HepG2 (cell line): Measurements from ENCODE around the gene DGKB. TPM values are rescaled to one million over a fixed set of nuclear protein-coding genes. Genes with fewer than 3 reads are reported as not detected.

Experiments
- ATAC-seq: fragments of 200-7000 bp; cut with Tn5 transposase; 3 replicates; pipeline ENCODE4 v1.9.1; 2020; ENCODE audit warnings: mild to moderate bottlenecking, moderate library complexity
- BruUV-seq: library from RNA; stranded (reverse); fragments of 400-500 nt; replicated peaks from 2 replicates; lab custom pipeline; 2021; lab: Mats Ljungman, UMichigan
- CTCF ChIA-PET: fragments of 300-600 bp; formaldehyde crosslinking; extraction: SDS; loops from one replicate; lab custom pipeline; 2021; ENCODE audit warnings: low total read pairs, inconsistent platforms, low intra/inter-chr PET ratio; lab: Yijun Ruan, JAX
- POLR2A ChIA-PET: fragments of 350-600 bp; sonication (Branson Sonifier 250); formaldehyde crosslinking; loops from one replicate; lab custom pipeline; 2020; ENCODE audit warnings: antibody characterized with exemption, inconsistent platforms; lab: Yijun Ruan, JAX
- DNase-seq: peaks from one replicate; pipeline ENCODE4 v3.0.0-alpha.2; 2015; ENCODE audit warnings: low spot score
- FAIRE-seq: peaks from 3 replicates; lab custom pipeline; 2011; peaks lifted over from hg19 to GRCh38; lab: Jason Lieb, UNC
- H2AFZ ChIP-seq: one replicate; pipeline ENCODE4 v1.6.1; 2011; ENCODE audit warnings: low read length, inconsistent platforms
- H3K27ac ChIP-seq: fragments of 300-600 bp; 3 replicates; pipeline ENCODE4 v1.8.0; 2011; ENCODE audit warnings: mixed run types, mild to moderate bottlenecking, mixed read lengths, low read length, inconsistent platforms; ENCODE audit not compliant: insufficient read depth; ENCODE audit errors: extremely low read length
- H3K27me3 ChIP-seq, 2 experiments: fragments of 200-600 bp in 1 of 2; 2 replicates in 1 of 2; 3 replicates in 1 of 2; pipeline versions ENCODE4 v1.6.0 to v1.8.0; 2011; ENCODE audit warnings: low read length in 2 of 2, mild to moderate bottlenecking in 2 of 2, moderate library complexity in 2 of 2, inconsistent platforms in 1 of 2; ENCODE audit not compliant: insufficient read depth in 2 of 2, control insufficient read depth in 1 of 2
- H3K36me3 ChIP-seq, 2 experiments: fragments of 200-600 bp in 1 of 2; replicated peaks in 1 of 2; 2 replicates in 1 of 2; 3 replicates in 1 of 2; pipeline versions ENCODE4 v1.5.1 to v1.8.0; 2011; ENCODE audit warnings: low read length in 2 of 2, inconsistent platforms in 1 of 2; ENCODE audit not compliant: insufficient read depth in 2 of 2, control insufficient read depth in 1 of 2
- H3K4me1 ChIP-seq: 2 replicates; pipeline ENCODE4 v1.5.1; 2012; ENCODE audit warnings: low read length, inconsistent platforms; ENCODE audit not compliant: insufficient read depth
- H3K4me2 ChIP-seq: 2 replicates; pipeline ENCODE4 v1.6.0; 2011; ENCODE audit warnings: low read depth, low read length, inconsistent platforms
- H3K4me3 ChIP-seq, 3 experiments: fragments of 200-600 bp in 1 of 3; sonication (generic), shearing (Covaris generic) in 1 of 3; replicated peaks in 1 of 3; 2 replicates each; pipeline ENCODE4 v1.5.1; 2011 to 2016; ENCODE audit warnings: low read length in 3 of 3, inconsistent platforms in 2 of 3, low read depth in 2 of 3, mild to moderate bottlenecking in 2 of 3, control low read depth in 1 of 3, mixed read lengths in 1 of 3; ENCODE audit not compliant: insufficient read depth in 1 of 3
- H3K79me2 ChIP-seq: one replicate; pipeline ENCODE4 v1.6.1; 2011; ENCODE audit warnings: low read length, inconsistent platforms; ENCODE audit not compliant: insufficient read depth
- H3K9ac ChIP-seq: 2 replicates; pipeline ENCODE4 v1.6.0; 2011; ENCODE audit warnings: mild to moderate bottlenecking, low read depth, low read length, inconsistent platforms; ENCODE audit not compliant: insufficient read depth
- H3K9me3 ChIP-seq: 2 replicates; pipeline ENCODE4 v1.5.1; 2012; ENCODE audit warnings: mild to moderate bottlenecking, low read length
- H4K20me1 ChIP-seq: 2 replicates; pipeline ENCODE4 v1.6.0; 2011; ENCODE audit warnings: inconsistent platforms, mild to moderate bottlenecking, low read length, moderate library complexity; ENCODE audit not compliant: insufficient read depth
- GPN1 ChIP-seq: sonication (generic); formaldehyde crosslinking; IDR thresholded peaks from 2 replicates; pipeline ENCODE4 v1.5.1; 2020; ENCODE audit warnings: missing genetic modification reagents, borderline replicate concordance
- NCOA1 ChIP-seq: sonication (generic); formaldehyde crosslinking; IDR thresholded peaks from 2 replicates; pipeline ENCODE4 v1.9.0; 2021; ENCODE audit warnings: missing genetic modification reagents
- NFKBIZ ChIP-seq: IDR thresholded peaks from 2 replicates; pipeline ENCODE4 v1.6.1; 2018; ENCODE audit warnings: missing genetic modification reagents, missing compliant biosample characterization
- NRL ChIP-seq: sonication (generic); formaldehyde crosslinking; IDR thresholded peaks from 2 replicates; pipeline ENCODE4 v1.5.0; 2020; ENCODE audit warnings: missing genetic modification reagents, mild to moderate bottlenecking, moderate library complexity, borderline replicate concordance
- PHF20 ChIP-seq: sonication (generic); formaldehyde crosslinking; IDR thresholded peaks from 2 replicates; pipeline ENCODE4 v1.5.0; 2020; ENCODE audit warnings: mild to moderate bottlenecking, missing genetic modification reagents
- RFX1 ChIP-seq: fragments of 450-650 bp; IDR thresholded peaks from 2 replicates; pipeline ENCODE4 v1.6.1; 2017
- U2AF1 ChIP-seq: fragments of 200-400 bp; formaldehyde crosslinking; optimal IDR thresholded peaks from 2 replicates; pipeline ENCODE3; 2017; ENCODE audit warnings: mild to moderate bottlenecking, low read depth, low read length
- ZNF251 ChIP-seq: sonication (generic); formaldehyde crosslinking; IDR thresholded peaks from 2 replicates; pipeline ENCODE4 v1.9.0; 2021; ENCODE audit warnings: mild to moderate bottlenecking, missing genetic modification reagents
- ZNF552 ChIP-seq: sonication (generic); formaldehyde crosslinking; IDR thresholded peaks from 2 replicates; pipeline ENCODE4 v1.9.0; 2022; ENCODE audit warnings: missing genetic modification reagents, mild to moderate bottlenecking, borderline replicate concordance
- ZNF644 ChIP-seq: IDR thresholded peaks from 2 replicates; pipeline ENCODE4 v1.6.1; 2016; ENCODE audit warnings: low read depth
- WGBS: methylation state at CpG from one replicate; pipeline ENCODE4 v1.1.6; 2017; ENCODE audit warnings: low lambda C conversion rate; 5-methylcytosine and 5-hydroxymethylcytosine counted together
- in situ Hi-C: cut with HindIII; loops from 2 replicates; pipeline ENCODE4 v1.10.0; 2017; ENCODE audit warnings: low pct_unique_long_range_greater_than_20kb; ENCODE audit not compliant: extremely low pct_ligation_motif_present
- intact Hi-C: fragments of 100-400 bp; cut with micrococcal nuclease; formaldehyde crosslinking; loops from one replicate; pipeline ENCODE4 v1.10.0; 2022; ENCODE audit not compliant: unreplicated experiment
- polyA plus RNA-seq, 8 experiments: library from polyadenylated mRNA; depleted of rRNA in 3 of 8; stranded (reverse) in 7 of 8; unstranded in 1 of 8; fragments of >200 nt; fragmentation: Illumina TruSeq in 4 of 8; extraction: Trizol in 4 of 8; gene quantifications; 2 replicates each; pipeline versions ENCODE4 v1.2.1 to v1.2.3, GENCODE V29; 2011 to 2016; ENCODE audit warnings: low read depth in 4 of 8, missing spikeins in 1 of 8, mixed read lengths in 1 of 8; ENCODE audit not compliant: insufficient read depth in 1 of 8
- total RNA-seq, 5 experiments: library from RNA; depleted of rRNA; stranded (reverse); fragments of >200 nt; fragmentation: Illumina TruSeq; extraction: Trizol; gene quantifications; 2 replicates each; pipeline ENCODE4 v1.2.3, GENCODE V29; 2016; ENCODE audit warnings: low read depth in 1 of 5
- TF ChIP-seq, protein P1 (sequence below): sonication (generic); formaldehyde crosslinking; IDR thresholded peaks from 2 replicates; pipeline ENCODE4 v1.4.0; 2020; ENCODE audit warnings: missing genetic modification reagents
- TF ChIP-seq, protein P2 (sequence below): sonication (generic); formaldehyde crosslinking; IDR thresholded peaks from 2 replicates; pipeline ENCODE4 v1.5.1; 2020; ENCODE audit warnings: mild to moderate bottlenecking, moderate library complexity, missing genetic modification reagents
- TF ChIP-seq, protein P3 (sequence below): sonication (generic); formaldehyde crosslinking; IDR thresholded peaks from 2 replicates; pipeline ENCODE4 v1.5.0; 2020; ENCODE audit warnings: missing genetic modification reagents

Gene DGKB
- total and polyA plus RNA-seq, 2 of the 13 experiments (the other 11 are each of a cell fraction or from before 2014, with no cell fraction given), result not detected

DNA sequence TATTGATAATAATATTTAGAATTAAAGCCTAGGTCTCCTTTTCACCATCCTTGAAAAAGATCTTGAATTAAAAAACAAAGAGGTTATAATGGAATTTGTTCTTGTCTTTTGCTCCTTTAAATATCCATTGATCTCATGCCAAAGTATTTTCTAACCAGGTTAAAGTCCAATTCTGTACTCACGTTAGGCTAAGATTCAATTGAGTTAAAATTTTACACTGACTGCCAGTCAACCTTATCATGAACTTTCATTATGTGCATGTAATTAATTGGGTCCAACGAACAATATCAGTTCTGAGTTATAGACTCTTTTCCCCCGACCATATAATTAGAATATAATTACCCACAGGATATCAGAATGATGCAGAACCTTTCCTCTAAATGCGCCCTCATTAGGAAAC, 266.6 kb downstream of the DGKB start:
- Histone ChIP-seq H2AFZ (no peak overlapping the region), H3K4me3 (no peak overlapping the region), H3K4me1 (no peaks in the 10 kb centered on the region), H3K9me3 (peaks cover 52% of the 10 kb centered on the region), H3K27me3 (no peaks in the 10 kb centered on the region), H3K27ac (no peak overlapping the region), H3K79me2 (no peaks in the 10 kb centered on the region), H4K20me1 (no peaks in the 10 kb centered on the region), H3K4me2 (no peak overlapping the region), H3K9ac (no peak overlapping the region), H3K36me3 (no peaks in the 10 kb centered on the region)
- ATAC-seq, result no peak
- TF ChIP-seq ZNF552 (no peak), NFKBIZ (CRISPR knock-in tag) (no peak), RFX1 (no peak), GPN1 (no peak), U2AF1 (no peak), NCOA1 (CRISPR knock-in tag) (no peak), ZNF251 (CRISPR knock-in tag) (no peak), PHF20 (CRISPR knock-in tag) (no peak), ZNF644 (CRISPR knock-in tag) (no peak), NRL (CRISPR knock-in tag) (no peak)
- TF ChIP-seq, protein P1, sequence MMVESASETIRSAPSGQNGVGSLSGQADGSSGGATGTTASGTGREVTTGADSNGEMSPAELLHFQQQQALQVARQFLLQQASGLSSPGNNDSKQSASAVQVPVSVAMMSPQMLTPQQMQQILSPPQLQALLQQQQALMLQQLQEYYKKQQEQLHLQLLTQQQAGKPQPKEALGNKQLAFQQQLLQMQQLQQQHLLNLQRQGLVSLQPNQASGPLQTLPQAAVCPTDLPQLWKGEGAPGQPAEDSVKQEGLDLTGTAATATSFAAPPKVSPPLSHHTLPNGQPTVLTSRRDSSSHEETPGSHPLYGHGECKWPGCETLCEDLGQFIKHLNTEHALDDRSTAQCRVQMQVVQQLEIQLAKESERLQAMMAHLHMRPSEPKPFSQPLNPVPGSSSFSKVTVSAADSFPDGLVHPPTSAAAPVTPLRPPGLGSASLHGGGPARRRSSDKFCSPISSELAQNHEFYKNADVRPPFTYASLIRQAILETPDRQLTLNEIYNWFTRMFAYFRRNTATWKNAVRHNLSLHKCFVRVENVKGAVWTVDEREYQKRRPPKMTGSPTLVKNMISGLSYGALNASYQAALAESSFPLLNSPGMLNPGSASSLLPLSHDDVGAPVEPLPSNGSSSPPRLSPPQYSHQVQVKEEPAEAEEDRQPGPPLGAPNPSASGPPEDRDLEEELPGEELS (CRISPR knock-in tag), result no peak
- TF ChIP-seq, protein P2, sequence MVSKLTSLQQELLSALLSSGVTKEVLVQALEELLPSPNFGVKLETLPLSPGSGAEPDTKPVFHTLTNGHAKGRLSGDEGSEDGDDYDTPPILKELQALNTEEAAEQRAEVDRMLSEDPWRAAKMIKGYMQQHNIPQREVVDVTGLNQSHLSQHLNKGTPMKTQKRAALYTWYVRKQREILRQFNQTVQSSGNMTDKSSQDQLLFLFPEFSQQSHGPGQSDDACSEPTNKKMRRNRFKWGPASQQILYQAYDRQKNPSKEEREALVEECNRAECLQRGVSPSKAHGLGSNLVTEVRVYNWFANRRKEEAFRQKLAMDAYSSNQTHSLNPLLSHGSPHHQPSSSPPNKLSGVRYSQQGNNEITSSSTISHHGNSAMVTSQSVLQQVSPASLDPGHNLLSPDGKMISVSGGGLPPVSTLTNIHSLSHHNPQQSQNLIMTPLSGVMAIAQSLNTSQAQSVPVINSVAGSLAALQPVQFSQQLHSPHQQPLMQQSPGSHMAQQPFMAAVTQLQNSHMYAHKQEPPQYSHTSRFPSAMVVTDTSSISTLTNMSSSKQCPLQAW, result no peak
- TF ChIP-seq, protein P3, sequence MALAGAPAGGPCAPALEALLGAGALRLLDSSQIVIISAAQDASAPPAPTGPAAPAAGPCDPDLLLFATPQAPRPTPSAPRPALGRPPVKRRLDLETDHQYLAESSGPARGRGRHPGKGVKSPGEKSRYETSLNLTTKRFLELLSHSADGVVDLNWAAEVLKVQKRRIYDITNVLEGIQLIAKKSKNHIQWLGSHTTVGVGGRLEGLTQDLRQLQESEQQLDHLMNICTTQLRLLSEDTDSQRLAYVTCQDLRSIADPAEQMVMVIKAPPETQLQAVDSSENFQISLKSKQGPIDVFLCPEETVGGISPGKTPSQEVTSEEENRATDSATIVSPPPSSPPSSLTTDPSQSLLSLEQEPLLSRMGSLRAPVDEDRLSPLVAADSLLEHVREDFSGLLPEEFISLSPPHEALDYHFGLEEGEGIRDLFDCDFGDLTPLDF (CRISPR knock-in tag), result no peak
- ChIA-PET CTCF (no interaction called here), POLR2A (no interaction called here)
- 23% methylated on average over 4 of the region's 4 CpGs for WGBS
- no peak for FAIRE-seq
- intact Hi-C loops, result no loop called here
- in situ Hi-C loops, result no loop called here
- no peak for DNase-seq
- BruUV-seq, result no TSS peak
